Measurements from ENCODE around the gene S100A13. TPM values are rescaled to one million over a fixed set of nuclear protein-coding genes. Genes with fewer than 3 reads are reported as not detected.

Gene S100A13
- total RNA-seq, 2 experiments from 2014 or later = 5.7 to 5.9 TPM

Other genes starting within 250 kb of the S100A13 start
- not detected for gene S100A8, start 236.4 kb downstream of the S100A13 start, total RNA-seq
- gene S100A7A, start 211.0 kb downstream of the S100A13 start, total RNA-seq = not detected
- gene S100A7, start 166.9 kb downstream of the S100A13 start, total RNA-seq = not detected
- gene S100A6, start 91.5 kb downstream of the S100A13 start, total RNA-seq = 100 to 1,000 TPM; 144 to 155 TPM
- 1 to 10 TPM; 1.2 to 1.6 TPM for gene S100A5, start 86.6 kb downstream of the S100A13 start, total RNA-seq
- 10 to 100 TPM; 44.7 to 44.9 TPM for gene S100A4, start 81.7 kb downstream of the S100A13 start, total RNA-seq
- not detected for gene S100A3, start 78.2 kb downstream of the S100A13 start, total RNA-seq
- gene S100A2, start 61.7 kb downstream of the S100A13 start, total RNA-seq = under 1 TPM in 1 of 2 experiments, not detected in 1; 0.60 TPM
- not detected for gene S100A16, start 14.4 kb downstream of the S100A13 start, total RNA-seq
- gene S100A14, start 11.2 kb downstream of the S100A13 start, total RNA-seq = not detected
- not detected for gene S100A1, start 929 bp upstream of the S100A13 start, total RNA-seq
- 10 to 100 TPM; 94.3 to 98.1 TPM for gene CHTOP, start 6.6 kb upstream of the S100A13 start, total RNA-seq
- 10 to 100 TPM; 32.9 to 34.7 TPM for gene SNAPIN, start 31.2 kb upstream of the S100A13 start, total RNA-seq
- gene ILF2, start 43.5 kb upstream of the S100A13 start, total RNA-seq = 100 to 1,000 TPM; 419 to 431 TPM
- gene NPR1, start 51.2 kb upstream of the S100A13 start, total RNA-seq = under 1 TPM in 1 of 2 experiments, not detected in 1; 0.06 TPM
- gene INTS3, start 100.5 kb upstream of the S100A13 start, total RNA-seq = 10 to 100 TPM; 47.9 to 48.0 TPM
- gene SLC27A3, start 147.9 kb upstream of the S100A13 start, total RNA-seq = 1 to 10 TPM; 6.4 to 6.9 TPM

All from activated naive CD8-positive, alpha-beta T cell treated with anti-CD3 and anti-CD28 coated beads for 36 hours (primary cell).